Measurements from ENCODE around the gene ABCA5. TPM values are rescaled to one million over a fixed set of nuclear protein-coding genes. Genes with fewer than 3 reads are reported as not detected.

ABCA5 gene
- 7.7 to 8.7 TPM (median 8.2 TPM) in 3 replicates for total RNA-seq
- long read RNA-seq, full-length matches to known transcripts = 1 of 7 reads
- long read RNA-seq, partial matches to known transcripts = 3 of 7 reads
- long read RNA-seq, other reads (novel, unspliced or antisense) = 3 of 7 reads

DNA sequence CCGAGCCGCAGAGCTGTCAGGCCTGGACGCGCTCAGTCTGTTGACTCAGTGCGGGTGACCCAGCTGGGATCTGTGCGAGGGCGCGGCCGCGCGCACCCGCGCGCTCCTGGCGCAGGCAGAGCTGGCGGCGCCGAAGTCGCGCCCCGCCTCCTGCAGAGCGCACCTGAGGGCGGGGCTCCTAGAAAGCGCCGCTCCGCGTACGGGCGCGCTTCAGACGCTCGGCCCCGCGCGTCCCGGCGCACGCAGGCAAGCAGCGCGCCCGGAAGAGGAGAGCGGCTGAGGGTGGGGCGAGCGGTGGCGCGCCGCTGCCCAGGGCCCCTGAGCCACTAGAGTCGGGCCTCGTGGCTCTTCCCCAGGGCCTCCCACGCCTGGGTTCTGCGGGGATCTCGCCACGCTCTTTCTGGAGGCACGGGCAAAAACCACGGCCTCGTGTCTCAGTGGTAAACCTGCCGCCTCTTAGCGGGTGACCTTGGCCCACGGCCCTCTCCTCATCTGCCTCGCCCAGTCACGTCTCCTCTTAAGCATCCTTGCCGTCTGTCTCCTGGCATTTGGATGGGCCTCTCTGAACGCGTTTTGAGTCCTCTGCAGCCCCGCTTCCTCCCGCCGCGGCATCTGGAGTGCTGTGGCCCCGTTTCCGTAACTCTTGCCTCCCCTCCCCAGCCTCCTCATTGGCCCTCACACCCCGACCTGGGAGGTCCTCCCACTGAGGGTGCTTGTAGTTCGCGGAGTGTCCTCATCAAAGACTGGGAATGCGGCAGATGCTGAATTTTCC lies at the start of gene ABCA5:
Gene ABCA5 (minus strand): TSS at position 74 of the 772 bp plus-strand sequence. CDS start 12,718 bp downstream, outside the sequence.
- Mint-ChIP-seq H3K4me1 (ENCODE audit: low read depth) (peaks cover 17% of the 10 kb centered on the region), H3K27ac (ENCODE audit: unreplicated experiment) (peak within 1 kb of the TSS; percentile 95), H3K36me3 (ENCODE audit: low read depth) (no peaks in the 10 kb centered on the region), H3K4me3 (ENCODE audit: unreplicated experiment) (peak within 1 kb of the TSS; percentile 94), H3K27me3 (ENCODE audit: low read depth) (no peaks in the 10 kb centered on the region), H3K9me3 (ENCODE audit: low read depth) (no peaks in the 10 kb centered on the region)
- DNase-seq (ENCODE audit: low spot score) = peak; percentile 86
- TF ChIP-seq CTCF (IDR thresholded peaks at IDR 0.05) = no peak

- H3K4me3 Mint-ChIP-seq (ENCODE audit: unreplicated experiment) = no peak overlapping the region
- H3K36me3 Mint-ChIP-seq (ENCODE audit: low read depth) = no peaks in the 10 kb centered on the region
- H3K4me1 Mint-ChIP-seq (ENCODE audit: low read depth) = no peaks in the 10 kb centered on the region
- no peak overlapping the region for H3K27ac Mint-ChIP-seq (ENCODE audit: unreplicated experiment)
- no peaks in the 10 kb centered on the region for H3K9me3 Mint-ChIP-seq (ENCODE audit: low read depth)
- DNase-seq (ENCODE audit: low spot score) = no peak
- no peak for TF ChIP-seq CTCF (IDR thresholded peaks at IDR 0.05)
- H3K27me3 Mint-ChIP-seq (ENCODE audit: low read depth) = no peaks in the 10 kb centered on the region
These were observed 48.3 kb upstream of the ABCA5 start for GRCh38 chr17:69375229-69375628.

DNA sequence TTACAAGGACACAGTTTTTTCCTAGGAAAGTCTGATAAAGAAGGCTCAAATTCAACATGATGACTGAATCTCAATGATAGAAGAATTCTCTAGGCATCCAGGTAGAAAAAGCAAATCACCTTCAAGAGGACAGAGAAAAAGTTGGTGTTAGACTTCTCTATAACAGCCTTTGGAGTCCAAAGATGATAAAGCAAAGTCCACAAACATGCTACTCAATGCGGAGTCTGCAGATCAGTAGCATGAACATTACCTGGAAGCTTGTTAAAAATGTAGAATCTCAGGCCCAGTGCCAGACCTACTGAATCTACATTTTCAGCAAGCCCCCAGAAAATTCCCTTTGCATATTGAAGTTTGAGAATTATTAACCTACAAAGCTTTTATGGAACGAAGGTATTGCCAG lies 46.1 kb upstream of the ABCA5 start:
- H3K9me3 Mint-ChIP-seq (ENCODE audit: low read depth) = no peaks in the 10 kb centered on the region
- H3K27me3 Mint-ChIP-seq (ENCODE audit: low read depth) = no peaks in the 10 kb centered on the region
- no peaks in the 10 kb centered on the region for H3K4me1 Mint-ChIP-seq (ENCODE audit: low read depth)
- no peak overlapping the region for H3K27ac Mint-ChIP-seq (ENCODE audit: unreplicated experiment)
- DNase-seq (ENCODE audit: low spot score) = no peak
- TF ChIP-seq CTCF (IDR thresholded peaks at IDR 0.05) = no peak
- H3K4me3 Mint-ChIP-seq (ENCODE audit: unreplicated experiment) = no peak overlapping the region
- no peaks in the 10 kb centered on the region for H3K36me3 Mint-ChIP-seq (ENCODE audit: low read depth)

- no peak overlapping the region for H3K4me3 Mint-ChIP-seq (ENCODE audit: unreplicated experiment)
- H3K27me3 Mint-ChIP-seq (ENCODE audit: low read depth) = no peaks in the 10 kb centered on the region
- no peaks in the 10 kb centered on the region for H3K36me3 Mint-ChIP-seq (ENCODE audit: low read depth)
- TF ChIP-seq CTCF (IDR thresholded peaks at IDR 0.05) = no peak
- no peak for DNase-seq (ENCODE audit: low spot score)
- H3K9me3 Mint-ChIP-seq (ENCODE audit: low read depth) = no peaks in the 10 kb centered on the region
- H3K27ac Mint-ChIP-seq (ENCODE audit: unreplicated experiment) = no peak overlapping the region
- no peaks in the 10 kb centered on the region for H3K4me1 Mint-ChIP-seq (ENCODE audit: low read depth)
These were observed 40.4 kb upstream of the ABCA5 start for GRCh38 chr17:69367298-69367697.

DNA sequence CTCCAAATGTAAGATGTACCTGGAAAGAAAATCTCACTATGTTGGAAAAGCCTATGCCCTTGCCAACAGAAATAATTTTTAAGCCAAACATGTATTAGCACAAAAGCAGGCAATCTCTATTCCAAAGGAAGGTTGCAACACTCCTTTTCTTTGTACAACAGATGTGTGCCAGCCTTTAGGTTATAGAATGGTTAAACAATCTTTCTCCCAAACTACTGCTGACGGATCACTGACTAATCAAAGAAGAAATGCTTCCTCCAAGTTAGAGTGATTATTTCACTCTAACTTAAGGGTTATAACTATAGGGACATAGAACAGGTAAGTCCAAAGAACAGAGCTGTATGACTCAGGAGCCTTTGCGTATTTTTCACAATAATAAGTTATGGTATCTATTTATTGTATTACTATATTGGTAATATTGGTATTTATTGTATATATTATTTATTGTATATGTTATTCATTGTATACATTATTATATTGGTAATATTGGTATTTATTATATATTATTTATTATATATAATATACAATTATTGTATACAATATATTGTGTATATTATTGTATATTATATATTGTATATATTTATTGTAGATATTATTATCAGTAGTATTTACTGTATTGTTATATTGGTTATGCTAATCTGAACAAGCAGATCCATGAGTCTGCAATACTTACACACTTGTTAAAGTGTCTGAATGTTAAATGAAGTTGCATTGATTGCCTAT lies 36.7 kb upstream of the ABCA5 start:
- Mint-ChIP-seq H3K36me3 (ENCODE audit: low read depth) (no peaks in the 10 kb centered on the region), H3K4me3 (ENCODE audit: unreplicated experiment) (no peak overlapping the region), H3K4me1 (ENCODE audit: low read depth) (no peaks in the 10 kb centered on the region), H3K9me3 (ENCODE audit: low read depth) (no peaks in the 10 kb centered on the region), H3K27ac (ENCODE audit: unreplicated experiment) (no peak overlapping the region), H3K27me3 (ENCODE audit: low read depth) (no peaks in the 10 kb centered on the region)
- TF ChIP-seq CTCF (IDR thresholded peaks at IDR 0.05) = no peak
- no peak for DNase-seq (ENCODE audit: low spot score)

Data from chondrocyte (in vitro differentiated cells).